HepG2 (cell line): ENCODE measurements around the gene NYAP1. TPM values are rescaled to one million over a fixed set of nuclear protein-coding genes. Genes with fewer than 3 reads are reported as not detected.

Source experiments
- AKNA ChIP-seq: sonication (generic); formaldehyde crosslinking; IDR thresholded peaks from 2 replicates; pipeline ENCODE4 v1.4.0; 2020; ENCODE audit warnings: missing genetic modification reagents, borderline replicate concordance
- BCL3 ChIP-seq: sonication (generic); formaldehyde crosslinking; IDR thresholded peaks from 2 replicates; pipeline ENCODE4 v1.5.1; 2020; ENCODE audit warnings: mild to moderate bottlenecking, missing genetic modification reagents, moderate library complexity
- CCDC6 ChIP-seq: sonication (generic); formaldehyde crosslinking; IDR thresholded peaks from 2 replicates; pipeline ENCODE4 v1.8.1; 2022; ENCODE audit warnings: mild to moderate bottlenecking, missing genetic modification reagents, moderate library complexity
- GPN1 ChIP-seq: sonication (generic); formaldehyde crosslinking; IDR thresholded peaks from 2 replicates; pipeline ENCODE4 v1.5.1; 2020; ENCODE audit warnings: missing genetic modification reagents, borderline replicate concordance
- MBNL3 ChIP-seq: fragments of 250-450 bp; sonication (Bioruptor Pico); conservative IDR thresholded peaks from 2 replicates; pipeline ENCODE4 v1.8.0; 2022; ENCODE audit warnings: mild to moderate bottlenecking, inconsistent platforms
- MED1 ChIP-seq: sonication (generic); formaldehyde crosslinking; IDR thresholded peaks from 2 replicates; pipeline ENCODE4 v1.4.0; 2020; ENCODE audit warnings: missing genetic modification reagents
- MIER3 ChIP-seq: IDR thresholded peaks from 2 replicates; pipeline ENCODE4 v1.6.1; 2016; ENCODE audit warnings: missing compliant biosample characterization, borderline replicate concordance
- MIXL1 ChIP-seq: IDR thresholded peaks from 2 replicates; pipeline ENCODE4 v1.6.1; 2016
- MTERF4 ChIP-seq: sonication (generic); formaldehyde crosslinking; IDR thresholded peaks from 2 replicates; pipeline ENCODE4 v1.8.0; 2023; ENCODE audit warnings: mild to moderate bottlenecking, missing genetic modification reagents
- RBFOX2 ChIP-seq: fragments of 200-400 bp; formaldehyde crosslinking; IDR thresholded peaks from 2 replicates; pipeline ENCODE4 v1.6.1; 2017; ENCODE audit warnings: low read depth, mild to moderate bottlenecking, low read length
- SIX4 ChIP-seq: sonication (generic); formaldehyde crosslinking; IDR thresholded peaks from 2 replicates; pipeline ENCODE4 v1.4.0; 2020; ENCODE audit warnings: missing genetic modification reagents
- SKIL ChIP-seq: sonication (generic); formaldehyde crosslinking; IDR thresholded peaks from 2 replicates; pipeline ENCODE4 v1.8.0; 2022; ENCODE audit warnings: missing genetic modification reagents, mild to moderate bottlenecking, moderate library complexity, borderline replicate concordance
- SNAPC2 ChIP-seq: sonication (generic); formaldehyde crosslinking; IDR thresholded peaks from 2 replicates; pipeline ENCODE4 v1.8.1; 2022; ENCODE audit warnings: mild to moderate bottlenecking, missing genetic modification reagents
- ZEB1 ChIP-seq: IDR thresholded peaks from 2 replicates; pipeline ENCODE4 v1.6.1; 2012; ENCODE audit warnings: mild to moderate bottlenecking, low read depth, inconsistent platforms; ENCODE audit not compliant: insufficient replicate concordance
- ZNF121 ChIP-seq: sonication (generic); formaldehyde crosslinking; IDR thresholded peaks from 2 replicates; pipeline ENCODE4 v1.5.0; 2020; ENCODE audit warnings: mild to moderate bottlenecking, missing genetic modification reagents
- ZNF234 ChIP-seq: sonication (generic); formaldehyde crosslinking; conservative IDR thresholded peaks from 2 replicates; pipeline ENCODE4 v1.5.1; 2020; ENCODE audit warnings: mild to moderate bottlenecking, missing genetic modification reagents
- ZNF24 ChIP-seq: fragments of 450-650 bp; IDR thresholded peaks from 2 replicates; pipeline ENCODE4 v1.6.1; 2017; ENCODE audit warnings: antibody characterized with exemption, mild to moderate bottlenecking
- ZNF572 ChIP-seq: sonication (generic); formaldehyde crosslinking; IDR thresholded peaks from 2 replicates; pipeline ENCODE4 v1.5.1; 2020; ENCODE audit warnings: mild to moderate bottlenecking, missing genetic modification reagents
- ZNF691 ChIP-seq: sonication (generic); formaldehyde crosslinking; IDR thresholded peaks from 2 replicates; pipeline ENCODE4 v1.4.0; 2020; ENCODE audit warnings: missing genetic modification reagents, low read depth, mild to moderate bottlenecking, borderline replicate concordance
- polyA plus RNA-seq, 8 experiments: library from polyadenylated mRNA; depleted of rRNA in 3 of 8; stranded (reverse) in 7 of 8; unstranded in 1 of 8; fragments of >200 nt; fragmentation: Illumina TruSeq in 4 of 8; extraction: Trizol in 4 of 8; gene quantifications; 2 replicates each; pipeline versions ENCODE4 v1.2.1 to v1.2.3, GENCODE V29; 2011 to 2016; ENCODE audit warnings: low read depth in 4 of 8, missing spikeins in 1 of 8, mixed read lengths in 1 of 8; ENCODE audit not compliant: insufficient read depth in 1 of 8
- total RNA-seq, 5 experiments: library from RNA; depleted of rRNA; stranded (reverse); fragments of >200 nt; fragmentation: Illumina TruSeq; extraction: Trizol; gene quantifications; 2 replicates each; pipeline ENCODE4 v1.2.3, GENCODE V29; 2016; ENCODE audit warnings: low read depth in 1 of 5

Gene NYAP1
- total and polyA plus RNA-seq, 2 of the 13 experiments (the other 11 are each of a cell fraction or from before 2014, with no cell fraction given): 0.15 to 0.46 TPM

GRCh38 chr7:100538654-100539435 is 55.1 kb downstream of the NYAP1 start, which contains the start of gene AGFG2 (continued):
- TF ChIP-seq SNAPC2 (CRISPR knock-in tag): no peak; the same call in 1 of the 2 replicates
- TF ChIP-seq ZNF691 (CRISPR knock-in tag): no peak
- TF ChIP-seq ZNF234 (CRISPR knock-in tag): no peak
- peak; percentile 96 for TF ChIP-seq CCDC6 (CRISPR knock-in tag)
- no peak for TF ChIP-seq AKNA (CRISPR knock-in tag)
- TF ChIP-seq SKIL: no peak
- no peak for TF ChIP-seq MIER3
- TF ChIP-seq ZEB1: no peak
- TF ChIP-seq MED1 (CRISPR knock-in tag): 0 out of 2 replicates have a peak, but pooled peaks have one; percentile 10
- no peak for TF ChIP-seq GPN1 (CRISPR knock-in tag)
- TF ChIP-seq MIXL1: no peak; the same call in 1 of the 2 replicates
- no peak for TF ChIP-seq ZNF572 (CRISPR knock-in tag)
- 0 out of 2 replicates have a peak, but pooled peaks have one; percentile 29 for TF ChIP-seq BCL3 (CRISPR knock-in tag)
- no peak for TF ChIP-seq SIX4 (CRISPR knock-in tag)
- no peak for TF ChIP-seq ZNF24
- peak; percentile 100 for TF ChIP-seq RBFOX2
- TF ChIP-seq MBNL3: no peak
- TF ChIP-seq MTERF4 (CRISPR knock-in tag): peak; percentile 78; the same call in 1 of the 2 replicates
- no peak for TF ChIP-seq ZNF121 (CRISPR knock-in tag)
